ENCODE measurements around the gene ME3.

DNA sequence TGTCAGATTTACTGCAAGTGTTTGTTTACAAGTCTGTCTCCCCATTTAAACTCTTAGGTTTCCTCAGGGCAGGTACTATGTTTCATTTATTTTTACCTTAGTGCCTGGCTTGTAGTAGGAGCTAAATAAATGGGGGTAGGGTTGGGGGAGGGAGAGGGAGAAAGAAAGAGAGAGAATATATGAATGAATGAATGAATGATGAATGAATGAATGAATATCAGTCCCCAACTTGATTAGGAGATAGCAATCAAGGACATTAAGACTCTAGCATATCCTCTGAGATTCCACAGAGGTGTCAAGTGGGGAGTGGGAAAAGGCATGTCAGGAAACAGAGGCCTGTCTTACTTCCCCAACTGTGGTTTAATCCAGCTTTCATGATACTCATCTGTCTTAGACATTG is 83.2 kb downstream of the ME3 start:
- TF ChIP-seq, protein P1, sequence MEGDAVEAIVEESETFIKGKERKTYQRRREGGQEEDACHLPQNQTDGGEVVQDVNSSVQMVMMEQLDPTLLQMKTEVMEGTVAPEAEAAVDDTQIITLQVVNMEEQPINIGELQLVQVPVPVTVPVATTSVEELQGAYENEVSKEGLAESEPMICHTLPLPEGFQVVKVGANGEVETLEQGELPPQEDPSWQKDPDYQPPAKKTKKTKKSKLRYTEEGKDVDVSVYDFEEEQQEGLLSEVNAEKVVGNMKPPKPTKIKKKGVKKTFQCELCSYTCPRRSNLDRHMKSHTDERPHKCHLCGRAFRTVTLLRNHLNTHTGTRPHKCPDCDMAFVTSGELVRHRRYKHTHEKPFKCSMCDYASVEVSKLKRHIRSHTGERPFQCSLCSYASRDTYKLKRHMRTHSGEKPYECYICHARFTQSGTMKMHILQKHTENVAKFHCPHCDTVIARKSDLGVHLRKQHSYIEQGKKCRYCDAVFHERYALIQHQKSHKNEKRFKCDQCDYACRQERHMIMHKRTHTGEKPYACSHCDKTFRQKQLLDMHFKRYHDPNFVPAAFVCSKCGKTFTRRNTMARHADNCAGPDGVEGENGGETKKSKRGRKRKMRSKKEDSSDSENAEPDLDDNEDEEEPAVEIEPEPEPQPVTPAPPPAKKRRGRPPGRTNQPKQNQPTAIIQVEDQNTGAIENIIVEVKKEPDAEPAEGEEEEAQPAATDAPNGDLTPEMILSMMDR (IDR thresholded peaks at IDR 0.05) = no peak
- no peak for TF ChIP-seq POLR2A (IDR thresholded peaks at IDR 0.05)
